Activated naive CD8-positive, alpha-beta T cell treated with anti-CD3 and anti-CD28 coated beads for 36 hours (primary cell): ENCODE results near the gene TTLL8. TPM values are rescaled to one million over a fixed set of nuclear protein-coding genes. Genes with fewer than 3 reads are reported as not detected.
"Not testable (repeated sequence)": the region's sequence is repeated elsewhere in the genome, so short reads cannot be mapped to it uniquely, and the experiment has no call there.

ENCODE experiments used
- DNase-seq: peaks from one replicate; pipeline ENCODE4 v3.0.0; 2021
- H3K27ac Mint-ChIP-seq: one replicate; pipeline ENCODE4 v1.8.0; 2022; ENCODE audit warnings: mild to moderate bottlenecking, moderate library complexity, mixed read lengths
- H3K27me3 Mint-ChIP-seq: one replicate; pipeline ENCODE4 v1.8.0; 2022; ENCODE audit warnings: mild to moderate bottlenecking, mixed read lengths
- H3K36me3 Mint-ChIP-seq: one replicate; pipeline ENCODE4 v1.8.0; 2021; ENCODE audit warnings: mild to moderate bottlenecking, mixed read lengths
- H3K4me1 Mint-ChIP-seq: one replicate; pipeline ENCODE4 v1.8.0; 2021; ENCODE audit warnings: mixed read lengths
- H3K4me3 Mint-ChIP-seq: one replicate; pipeline ENCODE4 v1.8.0; 2022; ENCODE audit warnings: mild to moderate bottlenecking, moderate library complexity, mixed read lengths
- H3K9me3 Mint-ChIP-seq: one replicate; pipeline ENCODE4 v1.8.0; 2022; ENCODE audit warnings: mixed read lengths
- total RNA-seq, 2 experiments: library from RNA; stranded (reverse); gene quantifications; one replicate each; pipeline ENCODE4 v1.2.3, GENCODE V29; 2021

Gene TTLL8
- total RNA-seq, 2 experiments from 2014 or later: not detected

DNA sequence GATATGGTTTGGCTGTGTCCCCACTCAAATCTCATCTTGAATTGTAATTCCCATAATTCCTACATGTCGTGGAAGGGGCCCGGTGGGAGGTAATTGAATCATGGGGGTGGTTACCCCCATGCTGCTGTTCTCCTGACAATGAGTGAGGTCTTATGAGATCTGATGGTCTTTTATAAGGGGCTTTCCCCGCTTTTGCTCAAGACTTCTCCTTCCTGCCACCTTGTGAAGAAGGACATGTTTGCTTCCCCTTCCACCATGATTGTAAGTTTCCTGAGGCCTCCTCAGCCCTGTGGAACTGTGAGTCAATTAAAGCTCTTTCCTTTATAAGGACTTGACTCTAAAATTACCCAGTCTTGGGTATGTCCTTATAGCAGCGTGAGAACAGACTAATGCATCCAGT lies 28.9 kb upstream of the TTLL8 start:
- H3K4me1 Mint-ChIP-seq, DNase-seq, H3K27ac Mint-ChIP-seq, H3K4me3 Mint-ChIP-seq: not testable (repeated sequence)
- peaks cover 23% of the 10 kb centered on the region for H3K27me3 Mint-ChIP-seq
- peaks cover 15% of the 10 kb centered on the region for H3K9me3 Mint-ChIP-seq
- peaks cover 17% of the 10 kb centered on the region for H3K36me3 Mint-ChIP-seq

DNA sequence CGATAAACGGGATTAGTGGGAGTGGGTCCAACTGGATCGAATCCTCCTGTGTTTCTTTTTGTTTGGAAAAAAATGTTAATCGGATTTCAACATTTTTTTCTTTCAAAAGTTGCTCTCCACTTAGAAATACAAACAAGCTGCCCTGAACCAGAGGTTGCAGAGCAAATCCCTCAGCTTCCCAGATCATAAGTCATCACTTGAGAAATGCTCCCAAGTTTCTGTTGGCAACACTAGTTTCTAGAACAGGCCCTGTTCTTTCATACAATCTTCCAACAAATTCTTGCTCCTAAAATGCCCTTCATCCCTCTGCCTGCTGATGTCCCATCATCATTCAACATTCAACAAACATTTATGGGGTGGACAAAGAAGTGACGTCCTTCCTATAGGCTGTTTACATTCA lies 28.4 kb upstream of the TTLL8 start:
- H3K36me3 Mint-ChIP-seq: peaks cover 17% of the 10 kb centered on the region
- no peak overlapping the region for H3K27ac Mint-ChIP-seq
- H3K9me3 Mint-ChIP-seq: peaks cover 15% of the 10 kb centered on the region

GRCh38 chr22:50085211-50085972 lies 27.3 kb upstream of the TTLL8 start, which contains the start of gene MLC1:
MLC1 (minus strand) TSS chr22:50085426; CDS start chr22:50084902, 524 bp downstream.
- Mint-ChIP-seq H3K9me3 (peaks cover 14% of the 10 kb centered on the region), H3K36me3 (peaks cover 17% of the 10 kb centered on the region), H3K27me3 (peaks cover 21% of the 10 kb centered on the region), H3K27ac (no peak within 1 kb of the TSS), H3K4me1 (peaks cover 5% of the 10 kb centered on the region), H3K4me3 (no peak within 1 kb of the TSS)
- peak; percentile 45 for DNase-seq

More for the DNA sequence above, 28.4 kb upstream of the TTLL8 start:
- no peak for DNase-seq
- H3K4me3 Mint-ChIP-seq: no peak overlapping the region
- H3K27me3 Mint-ChIP-seq: peaks cover 23% of the 10 kb centered on the region
- peaks cover 5% of the 10 kb centered on the region for H3K4me1 Mint-ChIP-seq

DNA sequence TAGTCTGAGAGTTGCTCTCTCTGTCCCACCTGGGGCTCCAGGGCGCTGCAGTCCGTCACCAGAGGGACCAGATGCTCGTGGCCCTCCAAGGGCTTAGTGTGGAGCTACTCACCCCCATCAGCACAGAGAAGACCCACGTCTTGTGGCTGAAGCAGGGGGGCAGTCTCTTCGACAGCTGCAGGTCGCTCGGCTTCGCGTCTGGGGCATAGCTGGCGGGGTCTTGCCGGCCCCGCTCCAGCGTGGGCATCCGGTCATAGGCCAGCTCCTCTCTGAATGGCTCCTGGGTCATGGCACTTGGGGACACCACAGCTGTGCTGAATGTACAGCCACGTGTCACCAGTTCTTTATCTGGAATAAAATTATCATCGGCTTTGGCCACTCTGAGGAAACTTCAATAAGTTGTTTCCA lies 26.5 kb upstream of the TTLL8 start:
- Mint-ChIP-seq H3K36me3 (peaks cover 17% of the 10 kb centered on the region), H3K27me3 (peaks cover 19% of the 10 kb centered on the region), H3K4me3 (no peak overlapping the region), H3K9me3 (peaks cover 12% of the 10 kb centered on the region), H3K27ac (no peak overlapping the region), H3K4me1 (peaks cover 5% of the 10 kb centered on the region)
- DNase-seq: no peak

GRCh38 chr22:50084080-50084477 lies 26.0 kb upstream of the TTLL8 start:
- H3K4me1 Mint-ChIP-seq: peaks cover 5% of the 10 kb centered on the region
- peaks cover 15% of the 10 kb centered on the region for H3K27me3 Mint-ChIP-seq
- peaks cover 12% of the 10 kb centered on the region for H3K9me3 Mint-ChIP-seq
- H3K27ac Mint-ChIP-seq: no peak overlapping the region
- no peak for DNase-seq
- H3K36me3 Mint-ChIP-seq: peaks cover 13% of the 10 kb centered on the region
- no peak overlapping the region for H3K4me3 Mint-ChIP-seq

- Mint-ChIP-seq H3K4me1 (peaks cover 5% of the 10 kb centered on the region), H3K36me3 (peaks cover 13% of the 10 kb centered on the region), H3K9me3 (peaks cover 12% of the 10 kb centered on the region), H3K27me3 (peaks cover 10% of the 10 kb centered on the region), H3K27ac (no peak overlapping the region), H3K4me3 (no peak overlapping the region)
- DNase-seq: no peak
Observed at GRCh38 chr22:50083462-50084079, 25.5 kb upstream of the TTLL8 start.

- Mint-ChIP-seq H3K4me3 (no peak overlapping the region), H3K36me3 (peaks cover 13% of the 10 kb centered on the region), H3K4me1 (peaks cover 5% of the 10 kb centered on the region), H3K9me3 (peaks cover 12% of the 10 kb centered on the region), H3K27me3 (peaks cover 9% of the 10 kb centered on the region), H3K27ac (no peak overlapping the region)
- DNase-seq: no peak
Observed at GRCh38 chr22:50082961-50083461, 24.9 kb upstream of the TTLL8 start.

GRCh38 chr22:50082197-50082715 lies 24.2 kb upstream of the TTLL8 start:
- H3K27me3 Mint-ChIP-seq: peaks cover 2% of the 10 kb centered on the region
- peaks cover 8% of the 10 kb centered on the region for H3K9me3 Mint-ChIP-seq
- H3K36me3 Mint-ChIP-seq: peaks cover 8% of the 10 kb centered on the region
- no peak overlapping the region for H3K27ac Mint-ChIP-seq
- no peak for DNase-seq
- no peak overlapping the region for H3K4me3 Mint-ChIP-seq
- H3K4me1 Mint-ChIP-seq: peaks cover 5% of the 10 kb centered on the region

- no peak overlapping the region for H3K27ac Mint-ChIP-seq
- no peak overlapping the region for H3K4me3 Mint-ChIP-seq
- H3K9me3 Mint-ChIP-seq: peaks cover 1% of the 10 kb centered on the region
Observed at GRCh38 chr22:50081426-50082196, 23.5 kb upstream of the TTLL8 start.

DNA sequence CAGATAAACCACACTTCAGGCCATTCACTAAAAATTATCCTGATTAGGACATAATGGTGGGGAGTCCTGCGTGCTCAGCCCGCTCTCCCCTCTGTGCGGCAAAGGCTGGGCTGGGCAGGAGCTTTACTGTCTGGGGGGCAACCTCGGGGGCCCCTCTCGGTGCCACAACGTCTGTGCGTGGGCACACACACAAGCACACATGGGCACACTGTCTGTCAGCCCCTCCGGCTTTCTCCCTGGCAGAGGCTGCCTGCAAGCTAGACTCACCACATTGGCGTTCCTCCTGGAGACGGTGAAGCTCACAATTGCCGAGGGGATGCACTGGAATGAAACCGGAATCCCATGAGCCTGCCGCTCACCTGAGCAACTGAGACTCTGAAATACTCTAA lies 22.0 kb upstream of the TTLL8 start:
- Mint-ChIP-seq H3K27ac (no peak overlapping the region), H3K4me3 (no peak overlapping the region), H3K36me3 (no peaks in the 10 kb centered on the region), H3K9me3 (no peaks in the 10 kb centered on the region), H3K27me3 (no peaks in the 10 kb centered on the region), H3K4me1 (no peaks in the 10 kb centered on the region)
- DNase-seq: no peak

More at GRCh38 chr22:50081426-50082196, 23.5 kb upstream of the TTLL8 start:
- no peaks in the 10 kb centered on the region for H3K27me3 Mint-ChIP-seq
- H3K4me1 Mint-ChIP-seq: peaks cover 2% of the 10 kb centered on the region
- no peak for DNase-seq
- H3K36me3 Mint-ChIP-seq: peaks cover 1% of the 10 kb centered on the region

- Mint-ChIP-seq H3K9me3 (no peaks in the 10 kb centered on the region), H3K4me1 (no peaks in the 10 kb centered on the region), H3K36me3 (no peaks in the 10 kb centered on the region), H3K27ac (no peak overlapping the region), H3K27me3 (no peaks in the 10 kb centered on the region), H3K4me3 (no peak overlapping the region)
- no peak for DNase-seq
Observed at GRCh38 chr22:50078761-50079160, 20.7 kb upstream of the TTLL8 start.

- H3K27me3 Mint-ChIP-seq: no peaks in the 10 kb centered on the region
- no peaks in the 10 kb centered on the region for H3K36me3 Mint-ChIP-seq
- H3K9me3 Mint-ChIP-seq: no peaks in the 10 kb centered on the region
- no peak for DNase-seq
- H3K4me3 Mint-ChIP-seq: no peak overlapping the region
- H3K4me1 Mint-ChIP-seq: no peaks in the 10 kb centered on the region
- no peak overlapping the region for H3K27ac Mint-ChIP-seq
Observed at GRCh38 chr22:50078246-50078645, 20.1 kb upstream of the TTLL8 start.

DNA sequence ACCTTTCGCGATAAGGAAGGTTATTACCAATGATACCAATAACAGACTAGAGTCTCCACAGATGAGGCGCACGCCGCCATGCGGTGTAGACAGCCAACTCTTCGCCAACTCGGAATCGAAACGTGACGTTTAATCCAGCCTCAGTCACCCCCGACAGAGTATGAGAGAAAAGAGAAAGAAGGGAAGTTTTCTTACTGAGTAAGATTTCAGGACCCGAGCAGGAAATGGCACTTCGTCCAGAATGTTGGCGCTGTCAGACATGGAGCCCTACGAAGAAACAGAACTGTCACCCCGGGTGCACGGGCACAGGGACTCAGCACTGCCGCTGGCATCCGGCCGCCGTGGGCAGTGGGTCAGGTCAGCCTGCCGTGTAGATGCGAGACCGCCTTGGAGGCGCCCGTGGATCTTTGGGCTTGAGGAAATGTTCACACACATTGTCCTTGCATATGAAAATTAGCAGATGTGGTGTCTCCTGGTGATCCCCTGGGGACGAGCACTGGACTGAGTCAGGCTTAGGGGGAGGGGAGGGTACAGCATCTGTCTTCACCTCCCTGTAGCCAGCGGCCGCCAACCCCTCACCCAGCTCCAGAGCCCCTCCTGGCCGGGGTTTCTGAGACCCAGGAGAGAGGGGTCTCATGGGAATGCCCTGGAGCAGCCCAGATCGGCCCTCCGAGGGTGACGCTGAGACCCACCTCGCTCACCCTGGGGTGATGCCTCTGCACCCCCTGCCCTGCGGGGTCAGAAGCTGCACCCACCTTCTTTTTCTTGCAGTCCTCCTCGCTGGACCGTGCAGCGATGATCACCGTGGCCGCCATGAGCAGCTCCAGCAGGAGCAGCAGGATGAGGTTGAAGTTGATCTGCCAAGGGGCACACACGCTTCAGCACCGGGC lies 18.8 kb upstream of the TTLL8 start:
- H3K27ac Mint-ChIP-seq: no peak overlapping the region
- no peaks in the 10 kb centered on the region for H3K4me1 Mint-ChIP-seq
- H3K9me3 Mint-ChIP-seq: no peaks in the 10 kb centered on the region
- no peaks in the 10 kb centered on the region for H3K36me3 Mint-ChIP-seq
- no peak for DNase-seq
- no peaks in the 10 kb centered on the region for H3K27me3 Mint-ChIP-seq
- no peak overlapping the region for H3K4me3 Mint-ChIP-seq
